HG03066 (cell line): ENCODE results near the gene FKBP5.
"Not testable (repeated sequence)": the region's sequence is repeated elsewhere in the genome, so short reads cannot be mapped to it uniquely, and the experiment has no call there.

Experiments used
- ATAC-seq: cut with Tn5 transposase; IDR thresholded peaks from one replicate; pipeline ENCODE4 v1.9.1; 2021; ENCODE audit warnings: low read depth; ENCODE audit not compliant: unreplicated experiment

The FKBP5 gene

DNA sequence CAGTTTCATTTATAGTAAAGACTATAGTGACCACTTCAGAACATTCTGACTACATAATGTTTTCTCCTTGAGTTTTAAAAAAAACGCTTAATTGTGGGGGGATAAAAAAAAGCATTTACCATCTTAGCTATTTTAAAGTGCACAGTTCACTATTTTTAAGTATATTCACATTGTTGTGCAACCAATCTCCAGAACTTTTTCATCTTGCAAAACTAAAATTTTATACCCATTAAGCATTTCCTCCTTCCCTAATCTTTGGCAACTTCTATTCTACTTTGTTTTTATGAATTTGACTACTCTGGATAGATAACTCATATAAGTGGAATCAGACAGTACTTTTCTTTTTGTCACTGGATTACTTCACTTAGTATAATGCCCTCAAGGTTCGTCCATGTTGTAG lies 62.3 kb downstream of the FKBP5 start:
- ATAC-seq: no peak

GRCh38 chr6:35624341-35625070 lies 64.2 kb downstream of the FKBP5 start:
- ATAC-seq: no peak

DNA sequence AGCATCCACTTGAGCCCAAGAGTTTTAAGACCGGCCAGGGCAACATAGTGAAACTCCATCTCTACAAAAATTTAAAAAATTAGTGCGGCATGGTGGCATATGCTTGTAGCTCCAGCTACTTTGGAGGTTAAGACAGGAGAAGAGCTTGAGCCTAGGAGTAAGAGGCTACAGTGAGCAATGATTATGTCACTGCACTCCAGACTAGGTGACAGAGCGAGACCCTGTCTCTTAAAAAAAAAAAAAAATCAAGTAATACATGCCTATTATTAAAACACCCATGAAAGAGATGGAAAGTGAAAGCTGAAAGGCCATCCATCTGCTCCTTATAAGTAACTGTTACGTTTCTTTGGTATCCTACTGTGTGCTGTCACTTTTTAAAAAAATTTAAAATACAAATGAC lies 66.4 kb downstream of the FKBP5 start:
- ATAC-seq: no peak

DNA sequence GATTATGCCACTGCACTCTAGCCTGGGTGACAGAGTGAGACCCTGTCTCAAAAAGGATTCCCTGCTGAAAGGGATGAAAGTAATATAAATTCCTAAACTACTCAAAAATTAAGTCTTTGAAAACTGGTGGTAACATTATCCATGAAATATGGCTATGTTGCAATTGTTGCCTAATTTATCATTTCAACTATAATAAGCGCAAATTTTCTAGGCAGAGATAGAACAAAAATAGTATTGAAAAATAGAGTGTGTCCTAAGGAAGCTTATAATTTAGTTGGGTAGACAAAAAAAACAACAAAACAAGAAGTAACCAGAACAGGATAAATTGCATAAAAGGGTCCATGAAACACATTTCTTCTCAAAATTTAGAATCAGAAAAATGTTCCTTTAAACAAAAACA lies 68.0 kb downstream of the FKBP5 start:
- no peak for ATAC-seq

DNA sequence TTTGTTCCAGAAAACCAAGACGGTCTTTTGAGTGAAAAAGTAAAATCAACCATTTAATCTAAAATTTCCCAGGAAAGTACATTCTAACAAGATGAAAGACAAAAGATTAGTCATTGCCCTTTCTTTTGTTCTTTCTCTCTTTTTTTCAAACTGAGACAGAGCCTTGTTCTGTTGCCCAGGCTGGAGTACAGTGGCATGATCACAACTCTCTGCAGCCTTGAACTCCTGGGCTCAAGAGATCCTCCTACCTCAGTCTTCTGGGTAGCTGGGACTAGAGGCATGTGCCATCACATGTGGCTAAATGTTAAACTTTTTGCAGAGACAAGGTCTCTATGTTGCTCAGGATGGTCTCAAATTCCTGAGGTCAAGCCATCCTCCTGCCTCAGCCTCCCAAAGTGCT lies 75.0 kb downstream of the FKBP5 start:
- ATAC-seq: no peak

GRCh38 chr6:35611240-35611639 lies 77.5 kb downstream of the FKBP5 start:
- ATAC-seq: no peak

GRCh38 chr6:35610830-35611229 lies 77.9 kb downstream of the FKBP5 start:
- ATAC-seq: no peak

GRCh38 chr6:35609588-35609987 lies 79.1 kb downstream of the FKBP5 start:
- ATAC-seq: no peak

GRCh38 chr6:35607517-35608233 lies 81.0 kb downstream of the FKBP5 start:
- ATAC-seq: no peak

DNA sequence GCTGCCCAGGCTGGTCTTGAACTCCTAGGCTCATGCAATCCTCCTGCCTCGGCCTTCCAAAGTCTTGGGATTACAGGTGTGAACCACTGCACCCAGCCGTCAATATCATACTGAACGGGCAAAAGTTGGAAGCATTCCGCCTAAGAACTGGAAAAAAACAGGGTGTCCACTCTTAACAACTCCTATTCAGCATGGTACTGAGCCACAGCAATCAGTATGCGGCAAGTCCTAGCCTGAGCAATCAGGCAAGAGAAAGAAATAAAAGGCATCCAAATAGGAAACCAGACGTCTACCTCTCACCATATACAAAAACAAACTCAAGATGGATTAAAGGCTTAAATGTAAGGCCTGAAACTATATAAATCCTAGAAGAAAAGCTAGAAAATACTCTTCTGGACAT lies 83.1 kb downstream of the FKBP5 start:
- ATAC-seq: no peak

GRCh38 chr6:35603326-35604202 lies 85.2 kb downstream of the FKBP5 start:
- no peak for ATAC-seq

DNA sequence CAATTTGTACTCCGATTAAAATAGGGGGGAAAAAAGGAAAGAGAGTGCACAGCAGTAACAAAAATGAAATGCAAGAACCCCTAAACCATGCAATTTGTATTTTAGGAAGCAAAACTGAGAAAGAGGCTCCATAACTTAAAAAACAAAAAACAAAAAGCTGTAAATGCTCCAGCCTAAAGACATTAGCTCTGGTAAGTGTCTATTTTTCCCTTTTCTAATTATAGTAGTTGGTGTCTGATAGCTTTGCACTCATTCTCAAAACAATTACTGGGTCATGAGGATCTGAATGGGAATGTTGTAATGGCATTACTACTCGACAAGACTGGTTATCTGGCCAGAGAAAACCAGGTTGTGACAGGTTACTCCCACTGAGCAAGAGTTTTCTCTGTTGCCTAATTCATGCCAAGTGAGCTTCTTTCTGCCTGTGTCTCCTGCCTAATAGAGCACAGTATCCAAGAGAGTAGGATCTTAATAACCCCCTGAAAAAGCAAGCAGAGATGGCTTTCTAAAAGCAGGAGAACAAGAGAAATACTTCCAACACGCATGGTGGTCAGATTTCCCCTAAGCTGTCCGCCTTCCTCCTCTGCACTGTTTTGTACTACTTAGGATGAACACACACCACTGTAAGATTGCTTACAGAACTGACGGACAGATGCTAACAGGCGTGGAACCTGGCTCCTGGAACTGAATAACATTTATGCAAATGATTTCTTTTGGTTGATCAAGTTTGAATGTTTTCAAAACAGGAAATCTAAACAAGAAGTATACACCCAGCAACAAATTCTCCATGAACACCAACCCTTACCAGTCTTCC lies 86.4 kb downstream of the FKBP5 start:
- ATAC-seq: no peak

DNA sequence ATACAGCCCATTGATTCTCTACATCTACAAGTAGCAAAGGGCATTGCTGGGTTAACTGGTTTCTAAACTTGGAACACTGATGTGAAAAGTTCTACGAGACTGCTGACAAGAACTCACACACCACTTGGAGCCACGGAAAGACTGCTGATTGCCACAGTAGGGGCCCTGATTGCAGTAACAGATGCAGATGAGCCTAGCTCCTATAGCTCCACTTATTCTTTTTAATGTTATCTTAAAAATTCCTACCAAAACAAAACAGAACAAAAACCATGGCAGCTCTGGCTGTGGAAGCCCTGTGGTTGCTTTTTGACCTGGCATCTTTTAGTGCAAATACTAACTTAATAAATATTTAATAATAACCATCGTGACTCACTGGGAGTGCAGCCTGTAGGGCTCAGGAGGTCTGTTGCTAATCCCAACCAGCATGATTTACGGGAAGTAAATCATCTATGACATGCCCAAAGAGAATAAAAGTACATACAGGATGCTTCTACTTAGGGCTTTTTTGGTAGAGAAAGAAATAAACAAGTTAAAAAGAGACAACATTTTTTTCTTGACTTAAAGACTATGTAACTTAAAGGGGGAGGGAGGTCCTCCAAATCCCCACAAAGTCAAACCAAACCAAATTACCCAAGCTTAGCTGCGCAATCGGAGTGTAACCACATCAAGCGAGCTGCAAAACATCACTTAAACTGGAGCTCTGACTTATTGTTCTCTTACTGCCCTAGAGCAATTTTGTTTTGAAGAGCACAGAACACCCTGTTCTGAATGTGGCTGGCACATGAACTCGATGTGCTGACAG lies 87.2 kb downstream of the FKBP5 start:
- no peak for ATAC-seq

DNA sequence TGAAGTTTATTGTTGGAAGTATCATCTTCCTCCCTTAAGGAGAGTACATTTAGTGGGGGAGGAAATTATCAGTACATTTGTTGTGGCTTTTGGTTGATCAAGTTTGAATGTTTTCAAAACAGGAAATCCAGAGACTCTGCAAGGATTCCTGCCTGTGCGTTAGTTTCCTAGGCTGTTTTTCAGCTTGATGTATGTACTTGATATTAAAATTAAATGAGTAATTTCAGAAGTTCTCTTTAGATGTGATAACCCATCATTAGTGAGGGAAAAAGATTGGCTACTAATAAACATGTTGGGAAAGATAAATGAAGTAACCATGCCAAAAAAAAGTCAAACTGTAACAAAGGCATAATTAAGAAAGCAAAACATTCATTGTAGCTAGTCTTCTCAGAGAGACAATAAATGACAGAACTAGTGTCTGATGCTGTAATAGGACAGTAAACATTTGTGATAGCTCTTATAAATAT lies 88.0 kb downstream of the FKBP5 start:
- ATAC-seq: no peak

GRCh38 chr6:35599761-35600658 lies 88.7 kb downstream of the FKBP5 start:
- no peak for ATAC-seq

- not testable (repeated sequence) for ATAC-seq
Measured at GRCh38 chr6:35598621-35599020, 90.1 kb downstream of the FKBP5 start.

GRCh38 chr6:35596448-35597442 lies 92.0 kb downstream of the FKBP5 start:
- ATAC-seq: no peak
